ENCODE data around the gene BCL10. TPM values are rescaled to one million over a fixed set of nuclear protein-coding genes. Genes with fewer than 3 reads are reported as not detected.

BCL10 gene
- total and polyA plus RNA-seq, 2 of the 8 experiments (the other 6 are each of a cell fraction or from before 2014, with no cell fraction given), result 7.4 to 29.6 TPM

DNA sequence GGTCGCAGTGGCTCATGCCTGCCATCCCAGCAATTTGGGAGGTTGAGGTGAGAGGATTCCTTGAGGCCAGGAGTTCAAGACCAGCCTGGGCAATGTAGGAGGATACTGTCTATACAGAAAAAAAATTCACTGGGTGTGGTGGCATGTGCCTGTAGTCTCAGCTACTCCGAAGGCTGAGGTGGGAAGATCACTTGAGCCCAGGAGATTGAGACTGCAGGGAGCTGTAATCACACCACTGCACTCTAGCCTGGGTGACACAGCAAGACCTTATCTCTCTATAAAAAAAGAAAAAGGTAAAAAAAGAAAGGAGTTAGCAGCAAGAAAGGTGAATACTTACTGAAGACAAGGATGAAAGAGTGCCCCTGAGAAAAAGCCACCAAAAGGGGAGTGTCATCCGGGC lies 23.7 kb upstream of the BCL10 start:
- H4K5ac ChIP-seq (ENCODE audit: insufficient read length, low read depth, low read length), result no peak overlapping the region
- FAIRE-seq (no peak), DNase-seq (ENCODE audit: low read depth in 1 of 2, low spot score in 2 of 2) (no peak)
- no peak overlapping the region for H2BK20ac ChIP-seq (ENCODE audit: low read length)
- H2BK120ac ChIP-seq (replicated peaks; ENCODE audit: low read depth, low read length), result no peak overlapping the region
- no peak overlapping the region for H4K91ac ChIP-seq (replicated peaks; ENCODE audit: insufficient read length, low read length)
- H3K9ac ChIP-seq (replicated peaks in 1 of 4; ENCODE audit: extremely low read depth in 1 of 4, low read depth in 3 of 4, low read length in 3 of 4), result no peak overlapping the region
- no peaks in the 10 kb centered on the region for H3K27me3 ChIP-seq (replicated peaks in 1 of 4; ENCODE audit: control insufficient read depth in 3 of 4, extremely low read depth in 1 of 4, insufficient read depth in 3 of 4, low read length in 3 of 4)
- no peak overlapping the region for H3K4me2 ChIP-seq (ENCODE audit: insufficient read depth in 1 of 2, low read depth in 2 of 2, low read length in 2 of 2)
- H3K36me3 ChIP-seq (ENCODE audit: control insufficient read depth in 2 of 4, insufficient read depth in 4 of 4, low read length in 3 of 4), result no peaks in the 10 kb centered on the region
- no peak overlapping the region for H3K4ac ChIP-seq (replicated peaks; ENCODE audit: insufficient read length, low read depth, low read length)
- no peak overlapping the region for H3K23ac ChIP-seq (ENCODE audit: insufficient read length)
- H4K8ac ChIP-seq (ENCODE audit: extremely low read depth, insufficient read depth, low read length), result no peak overlapping the region
- no peak overlapping the region for H3K56ac ChIP-seq (replicated peaks; ENCODE audit: insufficient read length, low read depth, low read length)
- H3K79me1 ChIP-seq (ENCODE audit: low read depth, low read length), result no peaks in the 10 kb centered on the region
- no peak overlapping the region for H2BK12ac ChIP-seq (ENCODE audit: low read depth, low read length)
- no peak overlapping the region for H2BK15ac ChIP-seq (ENCODE audit: low read length)
- H2AFZ ChIP-seq (ENCODE audit: low read length), result no peak overlapping the region
- H3K9me3 ChIP-seq (ENCODE audit: insufficient read depth in 2 of 2, low read depth in 1 of 2, low read length in 1 of 2), result no peaks in the 10 kb centered on the region
- POLR2A ChIA-PET (ENCODE audit: partially characterized antibody), result no interaction called here
- H2BK5ac ChIP-seq (ENCODE audit: low read depth, low read length), result no peak overlapping the region
- H3K79me2 ChIP-seq (ENCODE audit: control insufficient read depth in 1 of 2, insufficient read depth in 2 of 2, low read length in 2 of 2), result no peaks in the 10 kb centered on the region
- no peak overlapping the region for H2AK5ac ChIP-seq (ENCODE audit: low read depth, low read length)
- H3K18ac ChIP-seq (ENCODE audit: extremely low read depth, low read length), result no peak overlapping the region
- H3K4me3 ChIP-seq (ENCODE audit: extremely low read depth in 1 of 4, insufficient read depth in 2 of 4, low read depth in 3 of 4, low read length in 4 of 4), result no peak overlapping the region
- H3K14ac ChIP-seq (ENCODE audit: insufficient read length), result no peak overlapping the region
- H3K27ac ChIP-seq (ENCODE audit: low read depth, low read length), result no peak overlapping the region
- no peaks in the 10 kb centered on the region for H3K23me2 ChIP-seq (ENCODE audit: low read depth, low read length)
- CTCF ChIA-PET (ENCODE audit: partially characterized antibody), result no interaction called here
- H4K20me1 ChIP-seq (replicated peaks in 1 of 2; ENCODE audit: control insufficient read depth in 1 of 2, insufficient read depth in 2 of 2, low read length in 2 of 2), result no peaks in the 10 kb centered on the region
- H3K4me1 ChIP-seq (replicated peaks in 1 of 4; ENCODE audit: control insufficient read depth in 3 of 4, insufficient read depth in 4 of 4, low read length in 3 of 4), result peaks cover 0 to 2% (median 0%) of the 10 kb centered on the region in 4 experiments; a peak in 1 of 7 replicates
- 76% methylated on average over 3 of the region's 3 CpGs; no CpG with 5 or more reads in 1 of the 2 experiments for WGBS, 2 experiments (ENCODE audit: extremely low coverage in 1 of 2, insufficient coverage in 1 of 2, insufficient read length in 1 of 2, insufficient replicate concordance in 2 of 2, low coverage in 1 of 2, low lambda C conversion rate in 2 of 2, missing lambda C conversion rate in 1 of 2)
- no peak for TF ChIP-seq RXRA (IDR thresholded peaks at IDR 0.05; ENCODE audit: insufficient read depth, low read depth, low read length)
- TF ChIP-seq, protein P1, sequence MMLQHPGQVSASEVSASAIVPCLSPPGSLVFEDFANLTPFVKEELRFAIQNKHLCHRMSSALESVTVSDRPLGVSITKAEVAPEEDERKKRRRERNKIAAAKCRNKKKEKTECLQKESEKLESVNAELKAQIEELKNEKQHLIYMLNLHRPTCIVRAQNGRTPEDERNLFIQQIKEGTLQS (IDR thresholded peaks at IDR 0.05; ENCODE audit: insufficient read depth, low read depth, low read length), result no peak
- no peak for TF ChIP-seq NRF1 (IDR thresholded peaks at IDR 0.05; ENCODE audit: low read depth, low read length)
- no peak for TF ChIP-seq RAD21 (IDR thresholded peaks at IDR 0.05 in 1 of 2, conservative IDR thresholded peaks at IDR 0.05 in 1 of 2; ENCODE audit: low read depth in 2 of 2, low read length in 2 of 2)
- TF ChIP-seq USF2 (IDR thresholded peaks at IDR 0.05; ENCODE audit: low read length), result no peak
- no peak for TF ChIP-seq POLR2AphosphoS5 (IDR thresholded peaks at IDR 0.05; ENCODE audit: low read depth, low read length)
- TF ChIP-seq CHD2 (IDR thresholded peaks at IDR 0.05; ENCODE audit: low read length), result no peak
- TF ChIP-seq CEBPB (IDR thresholded peaks at IDR 0.05; ENCODE audit: low read depth, low read length), result no peak
- no peak for TF ChIP-seq TBP (IDR thresholded peaks at IDR 0.05; ENCODE audit: low read depth, low read length)
- TF ChIP-seq MAFK (IDR thresholded peaks at IDR 0.05; ENCODE audit: low read depth, low read length), result no peak
- TF ChIP-seq CREB1 (IDR thresholded peaks at IDR 0.05), result no peak
- TF ChIP-seq SP2 (IDR thresholded peaks at IDR 0.05; ENCODE audit: low read length), result no peak
- no peak for TF ChIP-seq RFX5 (IDR thresholded peaks at IDR 0.05; ENCODE audit: borderline replicate concordance, low read depth, low read length)
- TF ChIP-seq RNF2 (IDR thresholded peaks at IDR 0.05; ENCODE audit: borderline replicate concordance, low read depth, low read length, missing control alignments, poor library complexity, severe bottlenecking), result no peak

Measured in H1 (cell line).